Lung (tissue), 12 donors: ENCODE measurements around the gene MTPN. TPM values are rescaled to one million over a fixed set of nuclear protein-coding genes. Genes with fewer than 3 reads are reported as not detected.

Source experiments
- ATAC-seq: fragments of 200-7000 bp; cut with Tn5 transposase; one replicate; pipeline ENCODE4 v1.9.1; 2020; ENCODE audit warnings: moderate number of reproducible peaks; ENCODE audit not compliant: insufficient read depth, low FRiP score
- DNase-seq, 3 donors: peaks; one replicate each; pipeline ENCODE4 v3.0.0-alpha.2; 2013 to 2017
- H3K27ac ChIP-seq, 2 donors: one replicate each; pipeline ENCODE4 v1.5.1; 2013; ENCODE audit warnings: mild to moderate bottlenecking in 2 of 2, moderate library complexity in 2 of 2, control low read depth in 1 of 2, inconsistent platforms in 1 of 2, low read depth in 1 of 2, low read length in 1 of 2
- H3K27me3 ChIP-seq, 3 donors: one replicate each; pipeline ENCODE4 v1.5.1; 2013; ENCODE audit warnings: low read length in 2 of 3; ENCODE audit not compliant: control insufficient read depth in 3 of 3, insufficient read depth in 3 of 3
- H3K36me3 ChIP-seq, 4 donors: one replicate each; pipeline ENCODE4 v1.5.1; 2013; ENCODE audit warnings: low read length in 4 of 4, mild to moderate bottlenecking in 1 of 4, moderate library complexity in 1 of 4; ENCODE audit not compliant: control insufficient read depth in 4 of 4, insufficient read depth in 4 of 4
- H3K4me1 ChIP-seq, 5 donors: one replicate each; pipeline ENCODE4 v1.5.1; 2013; ENCODE audit warnings: low read length in 5 of 5, mild to moderate bottlenecking in 2 of 5, moderate library complexity in 1 of 5; ENCODE audit not compliant: control insufficient read depth in 5 of 5, insufficient read depth in 5 of 5
- H3K4me3 ChIP-seq: one replicate; pipeline ENCODE4 v1.5.1; 2013; ENCODE audit warnings: mild to moderate bottlenecking, control low read depth, moderate library complexity
- H3K9ac ChIP-seq, 2 donors: one replicate each; pipeline ENCODE4 v1.5.1; 2013; ENCODE audit warnings: low read length in 2 of 2, control low read depth in 1 of 2; ENCODE audit not compliant: insufficient read depth in 1 of 2
- H3K9me3 ChIP-seq, 4 donors: one replicate each; pipeline ENCODE4 v1.5.1; 2013; ENCODE audit warnings: low read length in 3 of 4, mild to moderate bottlenecking in 1 of 4, moderate library complexity in 1 of 4; ENCODE audit not compliant: control insufficient read depth in 4 of 4, insufficient read depth in 3 of 4
- CTCF ChIP-seq: IDR thresholded peaks from 2 replicates; pipeline ENCODE4 v1.5.1; 2012; ENCODE audit warnings: mild to moderate bottlenecking; ENCODE audit errors: control extremely low read depth, extremely low read depth
- WGBS, 2 donors: extraction: QIAGEN DNeasy Blood & Tissue Kit; methylation state at CpG; one replicate each; pipeline ENCODE4 v1.1.7; 2013; 5-methylcytosine and 5-hydroxymethylcytosine counted together
- polyA plus RNA-seq, 2 donors: library from polyadenylated mRNA; stranded (reverse); fragments of 200-250 nt; gene quantifications; one replicate each; pipeline ENCODE4 v1.2.1, GENCODE V29; 2013
- total RNA-seq, 2 donors: library from RNA; depleted of rRNA in 1 of 2; stranded (reverse); fragments of >200 nt in 1 of 2; gene quantifications; one replicate each; pipeline ENCODE4 v1.2.1, GENCODE V29; 2014 to 2021
- donor health status: control.
- donor health status: control.
- donor health status: Bipolar disorder and iron deficiency.
- donor health status: healthy.
- donor health status: DM: yes; HTN: yes; CAD: no.

The MTPN gene
- total and polyA plus RNA-seq, 4 donors: 32.9 to 116 (median 105) TPM

DNA sequence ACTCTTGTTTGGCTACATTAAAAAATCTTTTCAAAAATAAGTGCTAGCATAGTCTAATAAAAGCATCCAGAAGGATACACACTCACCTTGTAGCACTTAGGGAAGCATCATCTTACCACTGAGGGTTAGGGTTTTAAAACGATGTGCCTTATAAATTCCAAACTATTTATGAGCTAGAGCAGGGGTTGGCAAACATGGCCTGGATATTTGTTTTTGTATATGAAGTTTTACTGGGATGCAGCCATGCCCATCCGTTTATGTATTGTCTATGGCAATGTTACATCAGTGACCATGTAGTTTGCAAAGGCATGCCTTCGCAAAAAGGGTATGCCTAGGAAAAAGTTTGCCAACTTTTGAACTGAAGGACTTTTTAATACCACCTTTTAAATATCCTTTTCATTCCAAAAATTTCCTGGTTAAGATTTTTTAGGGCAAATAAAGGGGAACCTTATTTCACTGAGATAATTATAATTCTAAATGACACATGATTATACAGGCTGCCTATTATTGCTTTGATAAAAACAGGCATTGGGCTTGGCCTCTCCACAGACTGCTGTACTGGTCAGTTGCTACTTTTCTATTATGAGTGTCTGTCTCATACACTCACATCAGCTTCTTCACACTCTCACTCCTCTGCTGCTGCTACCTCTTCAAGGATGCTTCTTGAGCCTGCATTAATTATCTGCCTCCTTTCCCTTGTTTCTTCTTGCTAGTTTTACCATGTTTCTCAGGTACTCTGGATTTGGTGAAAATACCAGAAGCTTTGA lies 30.7 kb downstream of the MTPN start:
- peaks cover 0 to 5% (median 0%) of the 10 kb centered on the region in 5 donors for H3K4me1 ChIP-seq
- no peak for TF ChIP-seq CTCF
- H3K9ac ChIP-seq: no peak overlapping the region
- WGBS, 2 donors: 86 to 93% methylated on average over 3 of the region's 3 CpGs
- no peaks in the 10 kb centered on the region for H3K27me3 ChIP-seq
- no peak overlapping the region for H3K27ac ChIP-seq
- H3K4me3 ChIP-seq: no peak overlapping the region
- ATAC-seq (no peak), DNase-seq (no peak)
- peaks cover 10 to 23% (median 15%) of the 10 kb centered on the region in 4 donors for H3K36me3 ChIP-seq
- H3K9me3 ChIP-seq: no peaks in the 10 kb centered on the region

DNA sequence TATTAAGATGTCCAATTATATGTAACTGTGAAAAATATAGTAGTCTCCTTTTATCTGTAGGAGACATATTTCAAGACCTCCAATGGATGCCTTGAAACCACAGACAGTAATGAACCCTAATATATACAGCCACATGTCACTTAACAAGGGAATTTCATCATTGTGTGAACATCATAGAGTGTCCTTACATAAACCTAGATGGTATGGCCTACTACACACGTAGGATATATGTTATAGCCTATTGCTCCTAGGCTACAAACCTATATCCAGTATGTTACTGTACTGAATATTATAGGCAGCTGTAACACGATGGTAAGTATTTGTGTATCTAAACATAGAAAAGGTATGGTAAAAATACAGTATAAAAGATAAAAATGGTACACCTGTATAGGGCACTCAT lies 32.4 kb downstream of the MTPN start:
- Histone ChIP-seq H3K9me3 (no peaks in the 10 kb centered on the region), H3K4me3 (no peak overlapping the region), H3K36me3 (peaks cover 3 to 9% (median 5%) of the 10 kb centered on the region in 4 donors), H3K9ac (no peak overlapping the region), H3K4me1 (peaks cover 0 to 6% (median 0%) of the 10 kb centered on the region in 5 donors), H3K27me3 (no peaks in the 10 kb centered on the region), H3K27ac (no peak overlapping the region)
- WGBS, 2 donors: 93 to 97% methylated on average over 2 of the region's 2 CpGs
- TF ChIP-seq CTCF: no peak
- ATAC-seq (no peak), DNase-seq (no peak)

DNA sequence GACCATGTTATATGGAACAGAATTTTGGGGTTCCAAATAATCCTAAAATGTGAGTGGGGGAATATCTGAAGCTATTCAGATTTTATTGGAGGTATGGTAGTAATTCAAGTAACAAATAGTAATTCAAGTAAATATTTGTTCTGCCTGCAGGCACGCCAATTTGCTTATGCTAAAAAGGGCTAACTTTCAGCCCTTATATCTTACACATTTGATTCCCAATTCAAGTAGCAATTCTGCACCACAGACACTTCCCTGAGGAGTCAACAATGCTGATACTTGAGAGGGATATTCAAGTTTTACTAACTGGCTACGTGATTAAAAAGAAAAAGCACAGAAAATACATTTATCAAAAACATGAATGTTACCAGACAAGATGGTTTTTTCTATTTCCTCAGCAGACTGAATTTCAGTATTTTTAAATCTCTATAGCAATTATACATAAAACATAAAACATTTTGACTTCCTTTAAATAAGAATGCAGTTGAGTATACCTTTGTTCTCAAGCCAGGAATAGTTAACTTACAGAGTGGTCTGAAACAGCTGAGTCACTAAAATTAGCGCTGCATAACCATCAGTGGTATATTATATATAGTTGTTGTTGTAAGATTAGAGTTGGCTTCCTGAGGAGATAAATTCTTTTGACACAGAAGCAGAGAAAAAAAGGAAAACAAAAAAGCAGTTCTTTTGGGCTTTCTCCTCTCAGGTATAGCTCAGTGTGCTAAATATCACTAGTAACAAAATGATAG lies 33.9 kb downstream of the MTPN start:
- H3K36me3 ChIP-seq: peaks cover 0 to 6% (median 2%) of the 10 kb centered on the region in 4 donors
- H3K9ac ChIP-seq: no peak overlapping the region
- H3K9me3 ChIP-seq: no peaks in the 10 kb centered on the region
- H3K27ac ChIP-seq: no peak overlapping the region
- no peak overlapping the region for H3K4me3 ChIP-seq
- WGBS, 2 donors: 58 to 64% methylated on average over 3 of the region's 3 CpGs
- peaks cover 0 to 15% (median 0%) of the 10 kb centered on the region in 5 donors for H3K4me1 ChIP-seq
- H3K27me3 ChIP-seq: no peaks in the 10 kb centered on the region
- TF ChIP-seq CTCF: no peak
- DNase-seq (peak in 1 of 3 donors; percentile 30), ATAC-seq (no peak)
